GM19397 (cell line): ENCODE results near the gene SPCS3.
A peak's percentile ranks its signal among the peaks of the same experiment; 100 is the strongest.
"Not testable (repeated sequence)": the region's sequence is repeated elsewhere in the genome, so short reads cannot be mapped to it uniquely, and the experiment has no call there.

ENCODE experiments used
- ATAC-seq: cut with Tn5 transposase; IDR thresholded peaks from one replicate; pipeline ENCODE4 v1.9.1; 2021; ENCODE audit warnings: mild to moderate bottlenecking, moderate library complexity; ENCODE audit not compliant: unreplicated experiment

SPCS3 gene

DNA sequence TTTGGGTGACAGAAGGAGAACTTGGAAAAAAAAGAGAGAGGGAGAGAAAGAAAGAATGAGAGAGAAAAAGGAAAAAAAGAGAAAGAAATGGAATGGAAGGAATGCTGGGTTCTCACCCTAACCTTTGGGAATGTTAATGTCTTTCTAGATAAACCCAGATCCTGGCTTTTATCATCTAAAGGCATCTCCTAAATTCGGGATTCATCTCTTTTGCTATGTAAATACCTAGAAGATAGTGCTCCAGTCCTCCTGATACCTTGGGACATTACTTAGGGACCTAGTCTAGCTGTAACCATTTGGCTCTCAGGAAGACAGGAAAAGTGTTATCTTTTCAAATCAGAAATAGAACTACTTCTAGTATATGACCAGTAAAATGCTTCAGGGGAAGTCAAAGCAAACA lies 15.8 kb upstream of the SPCS3 start:
- no peak for ATAC-seq

DNA sequence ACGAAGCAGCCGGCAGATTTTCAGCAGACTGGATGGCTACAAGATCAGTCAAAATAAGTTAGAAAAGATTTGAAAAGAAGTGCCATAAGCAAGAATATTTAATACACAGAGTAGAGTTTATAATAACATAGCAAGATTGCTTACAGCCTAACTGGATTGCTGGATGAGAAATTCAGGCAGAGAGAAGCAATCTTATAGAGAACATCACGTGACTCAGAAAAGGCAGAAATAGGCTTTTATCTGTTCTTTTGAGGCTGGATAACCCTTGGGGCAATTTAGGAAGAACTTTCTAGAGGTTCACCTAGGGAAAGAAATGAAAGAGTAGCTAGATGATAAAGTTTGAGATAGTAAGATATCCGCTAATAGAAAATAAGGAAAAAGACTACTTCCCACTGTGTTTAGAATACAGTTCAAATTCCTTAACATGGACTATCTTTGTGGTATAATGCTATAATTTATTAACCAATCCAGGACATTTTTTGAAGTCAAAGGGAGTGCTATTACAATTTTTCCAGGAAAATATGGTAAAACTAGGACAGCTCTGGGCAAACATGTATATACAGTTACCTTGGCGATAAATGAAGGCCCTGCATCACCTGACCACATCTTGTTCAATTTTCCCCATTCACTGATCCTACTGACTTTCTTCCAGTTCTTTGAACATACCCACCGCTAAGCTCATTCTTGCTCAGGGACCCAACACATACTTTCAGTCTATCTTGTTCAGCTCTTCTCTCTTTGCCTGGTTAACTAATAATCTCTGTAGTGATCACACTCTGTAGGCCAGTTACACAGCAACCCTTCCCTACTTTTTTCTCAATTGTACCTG lies 12.7 kb upstream of the SPCS3 start:
- ATAC-seq, result no peak

DNA sequence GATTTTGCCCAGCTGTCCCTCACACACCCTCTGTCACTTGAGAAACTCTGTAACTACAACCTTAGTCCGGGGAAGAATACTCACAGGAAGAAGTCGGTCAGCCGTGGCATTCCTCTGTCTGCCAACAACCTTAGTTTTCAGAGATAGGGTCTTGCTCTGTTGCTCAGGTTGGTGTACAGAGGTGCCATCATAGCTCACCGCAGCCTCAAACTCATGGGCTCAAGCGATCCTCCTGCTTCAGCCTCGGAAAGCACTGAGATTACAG lies 12.2 kb upstream of the SPCS3 start:
- no peak for ATAC-seq

DNA sequence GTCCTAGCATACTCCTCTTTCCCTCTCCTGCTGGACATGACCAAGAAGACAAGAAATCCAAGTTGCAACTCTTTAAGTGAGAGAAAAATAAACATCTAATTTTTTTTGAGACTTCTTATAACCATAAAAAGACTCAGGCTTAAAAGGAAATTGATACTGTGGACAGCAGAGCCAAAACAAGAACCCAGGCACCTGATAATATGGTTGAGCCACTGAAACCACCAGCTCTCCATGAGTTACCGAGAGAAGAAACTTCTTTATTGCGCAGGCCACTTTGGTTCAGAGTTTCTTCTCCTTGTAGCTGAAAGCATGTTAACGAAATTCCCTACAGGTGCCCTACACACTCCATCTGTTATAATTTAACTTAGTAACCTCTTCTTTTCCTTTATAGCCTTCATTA lies 11.3 kb upstream of the SPCS3 start:
- ATAC-seq, result peak; percentile 37

DNA sequence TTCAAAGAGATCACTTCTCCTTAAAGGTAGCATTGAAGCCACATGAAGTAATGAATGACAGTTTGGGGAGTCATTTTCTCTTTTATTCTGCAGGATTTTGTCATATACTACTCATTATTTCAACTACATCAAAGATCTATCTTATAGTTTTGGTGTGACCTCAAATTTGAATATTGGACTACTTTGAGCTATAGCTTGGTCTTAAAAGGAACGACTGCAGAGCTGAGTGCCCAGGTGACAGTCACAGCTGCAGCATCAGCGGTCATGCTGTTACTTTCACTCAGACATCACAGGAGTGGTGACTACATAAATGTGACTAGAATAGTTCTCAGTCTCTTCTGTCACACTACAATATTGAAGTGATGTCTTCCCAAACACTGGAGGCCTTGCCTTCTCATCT lies 10.7 kb upstream of the SPCS3 start:
- ATAC-seq, result peak; percentile 100

DNA sequence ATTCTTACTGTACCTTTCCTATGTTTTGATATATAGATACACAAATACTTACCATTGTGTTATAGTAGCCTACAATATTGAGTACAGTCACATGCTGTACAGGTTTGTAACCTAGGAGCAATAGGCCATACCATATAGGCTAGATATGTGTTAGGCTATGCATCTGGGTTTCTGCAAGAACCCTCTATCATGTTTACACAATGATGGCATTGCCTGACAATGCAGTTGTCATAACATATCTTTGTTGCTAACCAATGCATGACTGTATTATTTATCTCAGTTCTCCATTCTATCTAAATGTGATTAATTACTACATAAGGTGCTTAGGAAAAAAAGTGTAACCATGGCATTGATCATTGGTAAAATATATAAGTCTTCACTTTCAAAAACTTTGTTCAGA lies 10.0 kb upstream of the SPCS3 start:
- no peak for ATAC-seq

DNA sequence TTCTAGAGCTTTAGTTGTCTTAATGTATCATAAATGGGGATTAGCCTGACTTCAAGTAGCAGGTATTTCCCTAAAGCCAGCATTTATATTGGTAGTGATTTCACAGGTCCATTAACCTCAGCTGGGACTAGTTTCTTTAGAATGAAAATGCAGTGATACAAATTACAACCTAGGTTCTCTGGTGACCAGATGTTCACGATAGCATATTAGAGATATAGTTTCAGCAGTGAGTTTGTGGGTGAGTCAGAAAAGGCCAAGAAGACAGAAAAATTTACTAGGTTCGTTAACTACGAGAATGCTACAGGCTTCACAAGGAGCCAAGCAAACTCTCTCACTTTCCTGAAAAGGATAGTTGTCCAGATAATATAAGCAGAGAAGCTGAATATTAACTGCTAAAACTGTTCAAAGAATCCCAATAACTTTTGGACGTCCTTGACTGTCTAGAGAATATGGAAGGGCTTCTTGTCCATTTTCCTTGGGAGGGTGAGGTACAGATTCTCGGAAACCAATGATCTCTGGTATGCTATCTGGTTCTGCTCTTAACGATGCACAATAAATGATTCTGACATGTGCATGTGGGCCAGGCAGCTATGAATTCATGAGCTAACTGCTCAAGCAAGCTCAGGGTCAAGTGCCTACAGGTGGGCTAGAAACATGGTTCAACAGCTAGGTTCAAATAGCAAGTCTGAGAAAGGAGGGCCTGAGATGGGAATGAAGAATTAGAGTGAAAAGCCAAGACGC lies 6.0 kb upstream of the SPCS3 start:
- no peak for ATAC-seq

DNA sequence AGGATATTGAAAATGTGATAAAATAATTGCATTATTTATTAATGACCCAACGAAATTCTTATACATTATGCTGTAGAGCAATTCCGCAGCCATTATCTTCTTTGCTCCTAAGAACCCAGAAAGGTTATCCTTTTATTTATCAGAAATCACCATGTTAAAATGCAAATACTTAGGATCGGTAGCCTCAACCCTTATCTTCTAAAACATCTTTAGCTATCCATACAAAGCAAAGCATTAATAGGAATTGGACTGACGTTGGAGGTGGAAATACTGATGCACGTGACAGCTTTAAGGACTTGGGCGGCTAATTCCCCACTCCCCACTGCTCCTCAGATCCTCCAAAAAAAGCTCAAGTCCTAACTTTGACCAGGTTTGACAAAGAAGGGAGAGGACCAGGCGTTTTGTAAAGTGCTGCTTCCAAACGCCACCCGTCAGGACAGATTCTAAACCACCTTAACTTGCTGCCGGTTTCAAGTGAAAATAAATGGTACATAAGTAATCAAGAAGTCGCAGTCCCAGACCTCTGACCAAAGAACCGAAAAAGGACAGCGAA lies 539 bp upstream of the SPCS3 start:
- no peak for ATAC-seq

DNA sequence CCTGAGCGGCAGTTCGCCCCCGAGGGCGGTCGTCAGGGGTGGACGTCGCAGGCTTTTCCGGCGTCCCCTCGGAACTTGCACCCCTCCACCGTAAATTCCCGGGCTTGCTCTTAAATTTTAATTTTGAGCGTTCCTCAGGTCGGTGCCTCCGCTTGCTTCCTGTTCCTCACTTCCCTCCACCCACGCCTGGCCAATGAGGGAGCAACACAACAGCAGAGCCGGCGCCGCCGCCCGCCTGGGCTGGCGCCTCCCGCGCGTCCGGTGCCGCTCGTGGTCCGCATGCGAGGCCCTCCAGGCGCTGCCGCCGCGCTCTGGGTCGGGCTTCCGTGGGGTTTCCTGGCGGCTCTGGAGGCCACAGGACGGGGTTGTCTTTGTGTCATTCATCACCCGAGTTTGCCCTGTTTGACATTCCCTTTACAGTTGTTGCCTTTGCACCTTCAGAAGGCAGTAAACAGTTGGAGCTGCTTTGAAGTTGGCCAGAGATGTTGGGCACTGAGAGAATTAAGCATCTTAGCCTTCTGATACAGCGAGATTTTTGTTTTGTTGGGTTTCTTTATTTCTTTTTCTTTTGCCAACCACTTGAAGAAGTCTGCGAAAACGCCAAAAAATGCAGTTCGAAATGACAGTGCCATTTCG lies 692 bp downstream of the SPCS3 start:
- ATAC-seq, result peak; percentile 82

DNA sequence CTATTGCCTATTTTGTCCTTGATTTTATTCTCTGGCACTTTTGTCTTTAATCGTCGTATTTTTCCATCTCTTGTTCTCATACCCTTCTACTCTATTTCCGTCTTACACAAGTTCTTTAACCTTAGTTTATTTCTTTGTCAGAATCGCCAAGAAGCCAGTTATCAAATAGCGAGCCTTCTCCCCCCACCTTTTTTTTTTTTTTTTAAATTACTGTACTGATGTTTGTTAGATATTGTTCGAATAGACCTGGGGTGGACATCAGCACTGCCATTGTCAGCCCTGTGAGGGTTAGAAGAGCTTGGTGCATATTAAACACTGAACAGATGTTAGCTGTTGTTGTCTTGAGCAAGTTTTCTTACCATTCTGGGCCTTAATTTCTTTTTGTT lies 1.2 kb downstream of the SPCS3 start:
- no peak for ATAC-seq

DNA sequence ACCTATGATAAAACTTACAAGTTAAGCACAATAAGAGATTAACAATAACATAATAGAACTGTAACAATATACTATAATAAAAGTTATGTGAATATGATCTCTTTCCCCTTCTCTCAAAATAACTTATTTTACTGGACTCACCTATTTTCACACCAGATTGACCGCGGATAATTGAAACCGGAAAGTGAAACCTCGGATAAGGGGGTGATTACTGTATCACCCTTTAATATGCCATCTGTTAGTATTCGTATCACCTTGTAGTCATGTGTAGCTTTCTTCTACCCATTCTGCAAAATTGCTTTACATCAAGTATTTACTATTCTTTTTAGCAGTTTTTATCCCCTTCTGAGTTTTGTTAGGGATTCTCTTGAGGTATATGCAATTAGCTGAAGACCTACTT lies 1.8 kb downstream of the SPCS3 start:
- ATAC-seq, result no peak

DNA sequence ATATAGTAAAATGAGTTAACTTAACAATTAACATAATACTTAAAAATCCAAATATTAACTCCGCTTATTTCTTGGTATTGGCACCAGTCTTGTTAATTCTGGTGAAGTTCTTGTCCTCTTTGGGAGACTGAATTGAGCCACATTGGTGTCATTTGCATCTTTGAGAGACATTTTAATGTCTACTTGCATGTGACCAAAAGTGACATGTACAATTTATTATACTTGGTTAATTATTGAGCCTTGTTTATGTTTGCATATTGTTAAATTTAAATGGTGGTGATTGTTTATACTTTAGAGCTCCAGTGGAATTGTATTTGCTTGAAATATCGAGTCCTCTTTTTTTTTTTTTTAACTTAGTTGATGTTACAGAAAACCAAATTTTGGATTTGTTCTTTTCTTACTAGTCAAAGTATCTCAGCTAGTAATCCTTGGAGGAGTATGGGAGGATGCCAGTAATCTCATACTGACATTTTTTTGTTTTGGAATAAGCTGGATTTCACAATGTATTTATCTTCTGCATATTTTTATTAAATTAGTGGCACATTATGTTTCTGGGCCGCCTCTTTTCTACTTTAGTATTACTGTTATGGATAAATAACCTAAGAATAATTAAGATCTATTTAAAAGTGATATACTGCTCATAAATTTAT lies 3.9 kb downstream of the SPCS3 start:
- ATAC-seq, result no peak

DNA sequence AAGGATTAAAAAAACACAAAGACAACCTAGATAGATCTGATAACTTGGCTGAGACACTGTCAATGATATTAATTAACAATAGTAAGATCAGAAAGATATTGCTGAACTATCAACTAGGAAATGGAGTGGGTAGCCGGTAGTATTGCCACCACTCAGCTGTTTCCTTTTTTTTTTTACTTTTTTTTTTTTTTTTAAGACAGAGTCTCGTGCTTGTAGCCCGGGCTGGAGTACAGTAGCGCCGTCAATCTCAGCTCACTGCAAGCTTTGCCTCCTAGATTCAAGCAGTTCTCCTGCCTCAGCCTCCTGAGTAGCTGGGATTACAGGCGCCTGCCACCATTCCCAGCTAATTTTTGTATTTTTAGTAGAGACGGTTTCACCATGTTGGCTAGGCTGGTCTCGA lies 5.1 kb downstream of the SPCS3 start:
- not testable (repeated sequence) for ATAC-seq

DNA sequence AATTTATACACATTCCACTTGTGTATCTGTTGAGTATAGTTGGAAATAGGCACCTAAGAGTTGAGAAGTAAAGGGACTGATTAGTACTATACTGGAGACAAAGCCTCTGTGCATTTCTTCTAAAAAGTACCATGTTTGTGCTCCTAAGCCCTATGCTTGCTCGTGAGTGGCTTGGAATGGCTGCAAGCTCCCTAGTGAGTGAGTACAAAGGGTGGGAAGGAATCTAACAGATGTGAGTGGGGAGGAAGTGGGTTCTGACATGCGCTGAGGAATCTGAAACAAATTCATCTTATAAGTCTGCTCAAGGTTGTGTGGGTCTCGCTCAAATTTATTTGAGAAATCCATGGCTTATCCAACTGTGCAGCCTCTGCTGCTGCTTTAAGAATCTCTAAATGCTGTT lies 13.3 kb downstream of the SPCS3 start:
- no peak for ATAC-seq

DNA sequence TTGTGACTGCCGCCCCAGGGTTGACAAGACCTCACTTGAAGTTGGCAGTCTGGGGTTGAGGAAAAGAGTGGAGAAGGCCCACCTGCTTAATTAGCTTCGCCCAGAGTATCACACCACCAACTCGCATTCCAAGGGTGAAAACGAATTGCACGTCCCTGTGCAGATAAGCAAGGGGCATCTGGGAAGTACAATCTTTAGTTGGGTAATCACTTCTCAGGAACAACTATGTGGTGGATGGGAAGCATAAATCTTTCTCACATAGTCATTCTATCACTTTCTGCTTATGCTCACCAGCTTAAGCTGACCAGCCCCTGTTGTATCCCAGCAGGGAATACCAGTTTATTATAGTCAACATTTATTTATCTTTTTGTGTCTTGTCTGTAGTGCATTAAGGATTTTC lies 14.3 kb downstream of the SPCS3 start:
- no peak for ATAC-seq

DNA sequence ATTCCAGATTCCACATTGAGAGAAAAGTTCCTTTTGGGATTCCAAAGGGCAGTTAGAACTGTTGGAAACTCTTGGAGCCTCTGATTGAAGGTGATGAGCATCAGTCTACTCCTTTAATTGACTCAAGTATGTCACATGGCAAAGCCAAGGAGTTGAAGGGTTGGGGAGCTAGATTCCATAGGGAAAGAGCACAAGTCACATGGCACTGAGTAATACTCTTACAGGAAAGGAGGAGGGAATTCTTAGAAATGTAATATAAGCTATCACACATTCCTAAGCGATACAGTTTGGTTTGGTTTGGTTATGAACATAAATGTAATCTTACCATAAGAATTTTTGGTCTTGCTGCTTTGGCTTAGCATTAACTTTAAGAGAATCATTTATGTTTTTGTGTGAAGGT lies 15.7 kb downstream of the SPCS3 start:
- no peak for ATAC-seq

DNA sequence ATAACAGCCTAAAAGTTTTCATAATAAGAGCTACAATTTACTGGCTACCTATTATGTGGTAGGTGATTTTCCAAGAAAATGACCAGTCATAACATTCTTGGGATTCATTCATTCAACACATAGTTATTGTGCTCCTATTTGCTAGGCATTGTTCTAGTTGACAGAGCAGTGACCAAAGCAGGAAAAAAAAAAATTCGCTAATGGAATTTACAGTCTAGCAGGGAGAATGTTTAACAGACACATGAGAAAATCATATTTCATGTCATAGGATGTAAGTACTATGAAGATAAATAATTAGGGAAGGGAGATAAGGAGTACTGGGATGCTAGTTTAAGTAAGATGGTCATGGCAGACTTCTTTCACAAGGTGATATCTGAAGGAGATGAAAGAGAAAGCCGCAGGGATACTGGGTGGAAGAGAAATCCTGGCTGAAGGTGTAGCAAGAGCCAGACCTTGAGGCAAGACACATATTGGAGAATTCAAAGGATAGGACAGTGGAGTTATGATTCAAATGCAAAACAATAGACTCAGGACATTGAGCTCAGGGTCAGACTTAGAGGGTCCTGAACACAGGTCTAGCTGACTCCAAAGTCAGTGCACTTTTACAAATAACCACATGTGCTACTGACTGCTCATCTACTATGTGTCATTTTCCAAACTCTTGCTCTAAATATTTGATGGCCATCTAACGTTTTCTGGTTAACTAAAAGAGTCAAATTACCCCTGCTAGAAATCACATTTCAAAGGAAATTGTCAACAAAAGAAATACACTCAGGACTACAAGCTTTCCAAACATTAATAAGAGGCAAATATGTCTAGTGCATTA lies 20.4 kb downstream of the SPCS3 start:
- ATAC-seq, result no peak

DNA sequence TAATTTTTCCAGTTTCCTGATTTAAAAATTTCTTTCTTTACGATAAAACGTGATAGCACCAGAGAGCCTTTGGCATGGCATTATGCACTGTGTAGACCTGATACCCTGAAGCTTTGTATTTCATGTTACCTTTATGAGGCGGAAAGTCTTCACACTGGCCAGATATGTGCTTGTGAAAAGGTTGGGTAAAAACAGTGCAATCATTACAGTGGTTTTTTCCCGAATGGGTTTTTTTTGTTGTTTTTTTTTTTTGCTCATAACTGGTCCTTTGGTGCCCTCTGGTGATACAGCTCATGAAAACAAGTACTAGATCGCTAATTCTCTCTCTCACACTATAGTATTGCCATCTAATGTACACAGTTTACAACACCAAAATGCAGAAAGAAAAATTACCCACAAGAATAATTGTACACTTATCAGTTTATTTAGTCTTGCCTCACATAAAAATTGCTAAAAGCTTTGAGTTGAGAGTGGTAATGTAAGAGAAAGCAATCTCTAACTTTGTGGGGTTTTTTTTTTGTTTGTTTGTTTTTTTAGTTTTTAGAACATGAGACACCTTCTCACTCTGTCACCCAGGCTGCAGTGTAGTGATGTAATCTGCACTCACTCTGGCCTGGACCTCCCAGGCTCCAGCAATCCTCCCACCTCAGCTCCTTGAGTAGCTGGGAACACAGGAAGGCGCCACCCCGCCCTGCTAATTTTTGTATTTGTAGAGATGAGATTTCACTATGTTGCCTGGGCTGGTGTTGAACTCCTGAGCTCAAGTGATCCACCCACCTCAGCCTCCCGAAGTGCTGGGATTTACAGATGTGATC lies 21.3 kb downstream of the SPCS3 start:
- ATAC-seq, result no peak

DNA sequence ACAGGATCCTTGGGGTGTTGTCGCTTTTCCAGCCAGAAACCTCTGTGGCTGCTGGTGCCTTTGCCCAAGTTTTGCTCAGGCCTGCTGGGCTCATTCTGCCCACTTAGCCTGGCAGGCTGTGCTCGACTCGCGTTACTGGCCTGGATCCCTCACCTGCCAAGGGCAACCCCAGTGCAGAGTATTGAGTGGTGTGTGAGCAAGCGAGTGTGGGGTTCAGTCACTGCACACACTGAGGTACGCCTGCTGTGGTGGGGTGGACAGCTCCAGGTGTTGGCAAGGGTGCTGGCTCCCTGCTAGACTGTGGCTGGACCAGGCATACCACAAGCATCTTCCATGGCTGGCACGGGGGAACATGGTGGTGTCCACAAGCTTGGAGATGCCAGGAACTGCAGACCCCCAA lies 22.6 kb downstream of the SPCS3 start:
- ATAC-seq, result no peak

DNA sequence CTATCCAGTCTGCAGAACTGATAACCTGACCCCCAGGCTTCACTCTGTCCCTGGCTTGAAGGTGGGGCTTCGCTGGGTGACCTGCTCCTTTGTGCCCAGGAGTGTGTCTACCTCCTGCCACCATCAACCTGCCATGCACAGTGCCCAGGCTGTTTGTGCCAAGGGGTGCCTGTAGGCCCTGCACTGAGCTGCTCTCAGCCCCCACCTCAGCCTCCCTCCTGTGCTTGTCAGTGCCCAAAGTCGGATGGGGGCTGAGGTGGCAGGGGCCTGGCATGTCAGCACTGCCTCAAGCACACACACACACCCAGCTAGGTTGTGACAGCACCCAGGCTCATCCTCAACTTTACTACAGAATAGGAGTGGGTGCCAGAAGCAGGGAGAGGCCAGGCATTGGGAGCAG lies 23.5 kb downstream of the SPCS3 start:
- ATAC-seq, result no peak
